ENCODE data around the gene HNRNPA3.
"Not testable (repeated sequence)": the region's sequence is repeated elsewhere in the genome, so short reads cannot be mapped to it uniquely, and the experiment has no call there.

The HNRNPA3 gene

GRCh38 chr2:177244244-177244771, 31.7 kb downstream of the HNRNPA3 start:
- no peak for TF ChIP-seq CTCF (conservative IDR thresholded peaks at IDR 0.05; ENCODE audit: low read depth, low read length)
- DNase-seq (ENCODE audit: low read depth) = no peak
- no peak overlapping the region for H3K4me3 ChIP-seq (ENCODE audit: low read length)

- H3K4me3 ChIP-seq (ENCODE audit: low read length) = no peak overlapping the region
- TF ChIP-seq CTCF (conservative IDR thresholded peaks at IDR 0.05; ENCODE audit: low read depth, low read length) = no peak
- no peak for DNase-seq (ENCODE audit: low read depth)
Measured at GRCh38 chr2:177245010-177245422, 32.4 kb downstream of the HNRNPA3 start.

GRCh38 chr2:177246000-177246399, 33.4 kb downstream of the HNRNPA3 start:
- DNase-seq (ENCODE audit: low read depth) = no peak
- no peak overlapping the region for H3K4me3 ChIP-seq (ENCODE audit: low read length)
- no peak for TF ChIP-seq CTCF (conservative IDR thresholded peaks at IDR 0.05; ENCODE audit: low read depth, low read length)

- not testable (repeated sequence) for DNase-seq (ENCODE audit: low read depth); H3K4me3 ChIP-seq (ENCODE audit: low read length)
Measured at GRCh38 chr2:177246523-177247030, 34.0 kb downstream of the HNRNPA3 start.

- no peak overlapping the region for H3K4me3 ChIP-seq (ENCODE audit: low read length)
- no peak for DNase-seq (ENCODE audit: low read depth)
- no peak for TF ChIP-seq CTCF (conservative IDR thresholded peaks at IDR 0.05; ENCODE audit: low read depth, low read length)
Measured at GRCh38 chr2:177247693-177248262, 35.2 kb downstream of the HNRNPA3 start.

- TF ChIP-seq CTCF (conservative IDR thresholded peaks at IDR 0.05; ENCODE audit: low read depth, low read length) = no peak
- no peak overlapping the region for H3K4me3 ChIP-seq (ENCODE audit: low read length)
Measured at GRCh38 chr2:177249038-177249437, 36.4 kb downstream of the HNRNPA3 start.

GRCh38 chr2:177250461-177250860, 37.9 kb downstream of the HNRNPA3 start:
- H3K4me3 ChIP-seq (ENCODE audit: low read length) = no peak overlapping the region
- DNase-seq (ENCODE audit: low read depth) = no peak
- TF ChIP-seq CTCF (conservative IDR thresholded peaks at IDR 0.05; ENCODE audit: low read depth, low read length) = no peak

More at GRCh38 chr2:177249038-177249437, 36.4 kb downstream of the HNRNPA3 start:
- no peak for DNase-seq (ENCODE audit: low read depth)
